ENCODE measurements around the gene TRAF1. TPM values are rescaled to one million over a fixed set of nuclear protein-coding genes. Genes with fewer than 3 reads are reported as not detected.

The TRAF1 gene
- total RNA-seq, 1 experiment from 2014 or later, result 1.7 TPM

- no peak for DNase-seq (ENCODE audit: low read depth, low spot score)
- no peak overlapping the region for H3K27ac ChIP-seq (ENCODE audit: low read depth, low read length)
- H3K4me1 ChIP-seq (ENCODE audit: control insufficient read depth in 1 of 2, insufficient read depth in 2 of 2, low read length in 2 of 2), result no peaks in the 10 kb centered on the region
- H3K9me3 ChIP-seq (ENCODE audit: control insufficient read depth in 1 of 2, insufficient read depth in 1 of 2, low read depth in 1 of 2, low read length in 2 of 2), result no peaks in the 10 kb centered on the region
- CTCF ChIA-PET, result no interaction called here
- H3K27me3 ChIP-seq (ENCODE audit: insufficient read depth, low read length), result no peaks in the 10 kb centered on the region
- RAD21 ChIA-PET (ENCODE audit: low non-redundant PET in 1 of 2, low total read pairs in 2 of 2, uncharacterized antibody in 2 of 2, unreplicated experiment in 2 of 2), result no interaction called here
- TF ChIP-seq CBX3 (IDR thresholded peaks at IDR 0.05; ENCODE audit: low read depth), result no peak
- ATAC-seq, result no peak
- no peak overlapping the region for H2AFZ ChIP-seq (ENCODE audit: low read depth, low read length, poor library complexity, severe bottlenecking)
- BruUV-seq (replicated peaks), result no TSS peak
- no peaks in the 10 kb centered on the region for H4K20me1 ChIP-seq (ENCODE audit: insufficient read depth)
- H3K4me2 ChIP-seq (ENCODE audit: low read length), result no peak overlapping the region
- no peaks in the 10 kb centered on the region for H3K79me2 ChIP-seq (ENCODE audit: insufficient read depth, low read length)
- no peak overlapping the region for H3K4me3 ChIP-seq (replicated peaks in 1 of 2; ENCODE audit: low read depth in 1 of 2, low read length in 2 of 2)
- intact Hi-C loops (cut with micrococcal nuclease), result no loop called here
- POLR2A ChIA-PET, result no interaction called here
- H3K9me2 ChIP-seq (ENCODE audit: insufficient read depth), result no peaks in the 10 kb centered on the region
- H3K9ac ChIP-seq (ENCODE audit: low read length), result no peak overlapping the region
- no peaks in the 10 kb centered on the region for H3K36me3 ChIP-seq (ENCODE audit: control insufficient read depth in 1 of 2, insufficient read depth in 2 of 2, low read length in 2 of 2)
These were observed 30.3 kb upstream of the TRAF1 start for GRCh38 chr9:120956862-120957261.

DNA sequence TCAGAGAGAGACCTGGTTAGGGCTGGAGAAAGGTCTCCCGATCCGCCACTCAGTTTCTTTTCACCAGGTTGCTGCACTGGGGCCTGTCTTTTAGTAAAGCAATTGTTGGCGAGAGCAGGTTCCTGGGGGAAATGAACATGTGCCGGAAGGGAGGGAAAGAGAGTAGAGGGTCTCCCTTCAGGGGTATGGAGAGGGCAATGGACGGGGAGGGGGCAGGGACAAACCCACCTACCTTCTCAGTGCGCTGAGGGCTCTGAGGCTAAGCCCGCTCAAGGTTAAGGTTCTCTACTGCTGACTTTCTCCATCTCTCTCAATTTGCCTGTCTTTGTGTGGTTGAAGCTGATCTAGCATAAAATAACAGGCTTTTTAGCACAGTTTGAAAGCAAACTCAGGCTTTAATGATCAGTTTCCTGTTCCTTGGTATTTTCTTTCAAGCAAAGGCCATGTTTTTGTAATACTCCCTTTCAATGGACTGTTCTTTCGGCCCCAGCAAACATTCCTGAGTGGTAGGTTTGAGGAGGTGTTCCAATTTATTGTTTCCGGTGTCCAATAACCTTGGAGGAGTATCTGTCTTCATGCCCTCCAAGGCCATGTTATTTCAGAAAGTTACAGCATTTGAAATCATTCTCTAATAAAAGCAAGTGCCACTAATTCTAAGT is 25.5 kb upstream of the TRAF1 start:
- RAD21 ChIA-PET (ENCODE audit: low non-redundant PET in 1 of 2, low total read pairs in 2 of 2, uncharacterized antibody in 2 of 2, unreplicated experiment in 2 of 2), result no interaction called here
- Histone ChIP-seq H3K9ac (ENCODE audit: low read length) (no peak overlapping the region), H3K27ac (ENCODE audit: low read depth, low read length) (no peak overlapping the region), H3K4me3 (replicated peaks in 1 of 2; ENCODE audit: low read depth in 1 of 2, low read length in 2 of 2) (no peak overlapping the region), H3K27me3 (ENCODE audit: insufficient read depth, low read length) (no peaks in the 10 kb centered on the region), H4K20me1 (ENCODE audit: insufficient read depth) (no peaks in the 10 kb centered on the region), H2AFZ (ENCODE audit: low read depth, low read length, poor library complexity, severe bottlenecking) (no peak overlapping the region), H3K4me1 (ENCODE audit: control insufficient read depth in 1 of 2, insufficient read depth in 2 of 2, low read length in 2 of 2) (no peaks in the 10 kb centered on the region), H3K79me2 (ENCODE audit: insufficient read depth, low read length) (no peaks in the 10 kb centered on the region), H3K4me2 (ENCODE audit: low read length) (no peak overlapping the region), H3K9me2 (ENCODE audit: insufficient read depth) (no peaks in the 10 kb centered on the region), H3K9me3 (ENCODE audit: control insufficient read depth in 1 of 2, insufficient read depth in 1 of 2, low read depth in 1 of 2, low read length in 2 of 2) (no peaks in the 10 kb centered on the region), H3K36me3 (ENCODE audit: control insufficient read depth in 1 of 2, insufficient read depth in 2 of 2, low read length in 2 of 2) (no peaks in the 10 kb centered on the region)
- ATAC-seq, result no peak
- DNase-seq (ENCODE audit: low read depth, low spot score), result no peak
- CTCF ChIA-PET, result no interaction called here
- intact Hi-C loops (cut with micrococcal nuclease), result no loop called here
- BruUV-seq (replicated peaks), result no TSS peak
- POLR2A ChIA-PET, result no interaction called here
- TF ChIP-seq SRF (IDR thresholded peaks at IDR 0.05; ENCODE audit: low read depth) (no peak), ZBTB33 (IDR thresholded peaks at IDR 0.05; ENCODE audit: extremely low read depth, insufficient replicate concordance, low read length) (no peak), ELF1 (IDR thresholded peaks at IDR 0.05; ENCODE audit: borderline replicate concordance, low read depth) (no peak), CTCF (IDR thresholded peaks at IDR 0.05 in 2 of 3, conservative IDR thresholded peaks at IDR 0.05 in 1 of 3; ENCODE audit: borderline replicate concordance in 1 of 3, insufficient read depth in 1 of 3, low read depth in 2 of 3, low read length in 2 of 3) (no peak), FOSL1 (IDR thresholded peaks at IDR 0.05; ENCODE audit: low read depth) (no peak), ZFX (IDR thresholded peaks at IDR 0.05) (no peak), POLR2A (IDR thresholded peaks at IDR 0.05; ENCODE audit: borderline replicate concordance, extremely low read depth, insufficient read depth, insufficient read length) (no peak), YY1 (IDR thresholded peaks at IDR 0.05; ENCODE audit: extremely low read depth, insufficient replicate concordance, low read depth, low read length) (no peak), EZH2 (IDR thresholded peaks at IDR 0.05) (no peak), CBX3 (IDR thresholded peaks at IDR 0.05; ENCODE audit: low read depth) (no peak)
